Stimulated activated CD4-positive, alpha-beta T cell treated with anti-CD3 and anti-CD28 coated beads, Interleukin-12 subunit alpha, Interleukin-12 subunit beta, amount 100 ng/mL, for 48 hours (primary cell): Measurements from ENCODE around the gene RPL26.

ENCODE experiments used
- DNase-seq, 3 donors: peaks; one replicate each; pipeline ENCODE4 v3.0.0-alpha.2; 2020; ENCODE audit warnings: low read depth in 2 of 3, low spot score in 1 of 3

The RPL26 gene

GRCh38 chr17:8383143-8383822 is at the start of gene RPL26:
Gene RPL26, minus strand, starts transcription at chr17:8383193. Its CDS starts 883 bp downstream, at chr17:8382310.
- DNase-seq, result peak; percentile 88 to 95 (median 92)

- no peak for DNase-seq
Observed at GRCh38 chr17:8430966-8431365, 48.0 kb upstream of the RPL26 start.

GRCh38 chr17:8426802-8427201 is 43.8 kb upstream of the RPL26 start:
- no peak for DNase-seq

- no peak for DNase-seq
Observed at GRCh38 chr17:8426094-8426720, 43.2 kb upstream of the RPL26 start.

GRCh38 chr17:8421571-8421970 is 38.6 kb upstream of the RPL26 start:
- no peak for DNase-seq

GRCh38 chr17:8420041-8420934 is 37.3 kb upstream of the RPL26 start:
- no peak for DNase-seq

- no peak for DNase-seq
Observed at GRCh38 chr17:8419305-8419704, 36.3 kb upstream of the RPL26 start.

GRCh38 chr17:8418471-8418870 is 35.5 kb upstream of the RPL26 start:
- no peak for DNase-seq

GRCh38 chr17:8417806-8418205 is 34.8 kb upstream of the RPL26 start:
- no peak for DNase-seq

- no peak for DNase-seq
Observed at GRCh38 chr17:8413938-8414337, 30.9 kb upstream of the RPL26 start.

- DNase-seq, result no peak
Observed at GRCh38 chr17:8413328-8413727, 30.3 kb upstream of the RPL26 start.

- DNase-seq, result no peak
Observed at GRCh38 chr17:8412089-8412488, 29.1 kb upstream of the RPL26 start.

GRCh38 chr17:8410883-8411238 is 27.9 kb upstream of the RPL26 start:
- DNase-seq, result no peak

- DNase-seq, result peak; percentile 62 to 80 (median 75)
Observed at GRCh38 chr17:8409966-8410882, 27.2 kb upstream of the RPL26 start.

- DNase-seq, result no peak
Observed at GRCh38 chr17:8408371-8408770, 25.4 kb upstream of the RPL26 start.

- DNase-seq, result no peak
Observed at GRCh38 chr17:8406174-8406573, 23.2 kb upstream of the RPL26 start.

- DNase-seq, result no peak
Observed at GRCh38 chr17:8405499-8406016, 22.6 kb upstream of the RPL26 start.

GRCh38 chr17:8402921-8403536 is 20.0 kb upstream of the RPL26 start:
- no peak for DNase-seq

GRCh38 chr17:8401107-8401506 is 18.1 kb upstream of the RPL26 start:
- no peak for DNase-seq

GRCh38 chr17:8398980-8399379 is 16.0 kb upstream of the RPL26 start:
- DNase-seq, result no peak
